H1 (cell line): Measurements from ENCODE around the gene ARMC9. TPM values are rescaled to one million over a fixed set of nuclear protein-coding genes. Genes with fewer than 3 reads are reported as not detected.

Source experiments
- CTCF ChIA-PET: fragments of 300-600 bp; sonication (Branson Sonifier 250); formaldehyde crosslinking; loops from one replicate; lab custom pipeline; 2021; ENCODE audit not compliant: partially characterized antibody; lab: Charles Lee
- POLR2A ChIA-PET: fragments of 300-600 bp; sonication (Branson Sonifier 250); formaldehyde crosslinking; loops from one replicate; lab custom pipeline; 2021; ENCODE audit warnings: inconsistent platforms; ENCODE audit not compliant: partially characterized antibody; lab: Charles Lee
- DNase-seq, 2 experiments: peaks; one replicate each; pipeline versions ENCODE4 v3.0.0 to v3.0.0-alpha.2; 2010 to 2022; ENCODE audit warnings: low spot score in 2 of 2, low read depth in 1 of 2, mixed read lengths in 1 of 2
- FAIRE-seq: peaks from 2 replicates; lab custom pipeline; 2011; peaks lifted over from hg19 to GRCh38; lab: Jason Lieb, UNC
- H2AFZ ChIP-seq: 2 replicates; pipeline ENCODE4 v1.8.1; 2012; ENCODE audit warnings: low read length, inconsistent platforms
- H2AK5ac ChIP-seq: 2 replicates; pipeline ENCODE4 v1.6.1; 2013; ENCODE audit warnings: low read depth, low read length
- H2BK120ac ChIP-seq: replicated peaks from 2 replicates; pipeline ENCODE3; 2013; ENCODE audit warnings: low read depth, low read length, inconsistent platforms
- H2BK12ac ChIP-seq: 2 replicates; pipeline ENCODE4 v1.6.1; 2013; ENCODE audit warnings: low read depth, low read length
- H2BK15ac ChIP-seq: 2 replicates; pipeline ENCODE4 v1.6.1; 2013; ENCODE audit warnings: low read length
- H2BK20ac ChIP-seq: 2 replicates; pipeline ENCODE4 v1.6.1; 2013; ENCODE audit warnings: low read length
- H2BK5ac ChIP-seq: 2 replicates; pipeline ENCODE4 v1.6.1; 2013; ENCODE audit warnings: low read depth, low read length
- H3K14ac ChIP-seq: 2 replicates; pipeline ENCODE4 v1.6.1; 2013; ENCODE audit warnings: inconsistent platforms; ENCODE audit not compliant: insufficient read length
- H3K18ac ChIP-seq: 2 replicates; pipeline ENCODE4 v1.6.1; 2013; ENCODE audit warnings: low read length; ENCODE audit errors: extremely low read depth
- H3K23ac ChIP-seq: 2 replicates; pipeline ENCODE4 v1.6.1; 2013; ENCODE audit warnings: inconsistent platforms; ENCODE audit not compliant: insufficient read length
- H3K23me2 ChIP-seq: 2 replicates; pipeline ENCODE4 v1.6.1; 2013; ENCODE audit warnings: low read depth, low read length
- H3K27ac ChIP-seq: 2 replicates; pipeline ENCODE4 v1.6.1; 2011; ENCODE audit warnings: low read depth, low read length, inconsistent platforms
- H3K27me3 ChIP-seq, 4 experiments: replicated peaks in 1 of 4; 1 replicate in 1 of 4; 2 replicates in 3 of 4; pipeline versions ENCODE4 v1.6.1 to v1.8.1; 2011 to 2013; ENCODE audit warnings: low read length in 3 of 4, mild to moderate bottlenecking in 3 of 4, inconsistent platforms in 2 of 4, mixed read lengths in 2 of 4, moderate library complexity in 1 of 4; ENCODE audit not compliant: control insufficient read depth in 3 of 4, insufficient read depth in 3 of 4; ENCODE audit errors: extremely low read depth in 1 of 4
- H3K36me3 ChIP-seq, 4 experiments: 2 replicates each; pipeline versions ENCODE4 v1.6.1 to v1.8.1; 2011 to 2013; ENCODE audit warnings: mild to moderate bottlenecking in 4 of 4, low read length in 3 of 4, moderate library complexity in 2 of 4, control low read depth in 1 of 4, inconsistent platforms in 1 of 4; ENCODE audit not compliant: insufficient read depth in 4 of 4, control insufficient read depth in 2 of 4
- H3K4ac ChIP-seq: replicated peaks from 2 replicates; pipeline ENCODE3; 2013; ENCODE audit warnings: low read length, low read depth, mixed read lengths, inconsistent platforms; ENCODE audit not compliant: insufficient read length
- H3K4me1 ChIP-seq, 4 experiments: replicated peaks in 1 of 4; 1 replicate in 1 of 4; 2 replicates in 3 of 4; pipeline versions ENCODE4 v1.6.1 to v1.8.1; 2011 to 2013; ENCODE audit warnings: low read length in 3 of 4, inconsistent platforms in 2 of 4, mixed read lengths in 1 of 4; ENCODE audit not compliant: insufficient read depth in 4 of 4, control insufficient read depth in 3 of 4
- H3K4me2 ChIP-seq, 2 experiments: 2 replicates each; pipeline versions ENCODE4 v1.6.1 to v1.8.1; 2011 to 2013; ENCODE audit warnings: low read depth in 2 of 2, low read length in 2 of 2, control low read depth in 1 of 2, inconsistent platforms in 1 of 2, mild to moderate bottlenecking in 1 of 2; ENCODE audit not compliant: insufficient read depth in 1 of 2
- H3K4me3 ChIP-seq, 4 experiments: fragments of 200-600, 300-600 bp in 1 of 4; sonication (generic), shearing (Covaris generic), sonication (Bioruptor Twin) in 1 of 4; 2 replicates each; pipeline versions ENCODE4 v1.5.1 to v1.8.1; 2011 to 2016; ENCODE audit warnings: low read length in 4 of 4, low read depth in 3 of 4, control low read depth in 2 of 4, inconsistent platforms in 2 of 4, mild to moderate bottlenecking in 2 of 4, mixed read lengths in 1 of 4, moderate library complexity in 1 of 4; ENCODE audit not compliant: insufficient read depth in 2 of 4; ENCODE audit errors: extremely low read depth in 1 of 4
- H3K56ac ChIP-seq: replicated peaks from 2 replicates; pipeline ENCODE3; 2013; ENCODE audit warnings: low read depth, mild to moderate bottlenecking, mixed read lengths, low read length, inconsistent platforms; ENCODE audit not compliant: insufficient read length
- H3K79me1 ChIP-seq: 2 replicates; pipeline ENCODE4 v1.6.1; 2013; ENCODE audit warnings: low read depth, low read length, control low read depth
- H3K79me2 ChIP-seq, 2 experiments: 2 replicates each; pipeline versions ENCODE4 v1.6.1 to v1.8.1; 2012 to 2013; ENCODE audit warnings: low read length in 2 of 2, mild to moderate bottlenecking in 2 of 2, inconsistent platforms in 1 of 2; ENCODE audit not compliant: insufficient read depth in 2 of 2, control insufficient read depth in 1 of 2
- H3K9ac ChIP-seq, 4 experiments: replicated peaks in 1 of 4; 1 replicate in 1 of 4; 2 replicates in 3 of 4; pipeline versions ENCODE4 v1.6.1 to v1.8.1; 2011 to 2013; ENCODE audit warnings: low read depth in 3 of 4, low read length in 3 of 4, control low read depth in 2 of 4, mild to moderate bottlenecking in 2 of 4, moderate library complexity in 2 of 4, inconsistent platforms in 1 of 4; ENCODE audit errors: extremely low read depth in 1 of 4
- H3K9me3 ChIP-seq, 2 experiments: 2 replicates each; pipeline versions ENCODE4 v1.6.1 to v1.8.1; 2012 to 2013; ENCODE audit warnings: mild to moderate bottlenecking in 2 of 2, moderate library complexity in 2 of 2, control low read depth in 1 of 2, inconsistent platforms in 1 of 2, low read depth in 1 of 2, low read length in 1 of 2, mixed read lengths in 1 of 2; ENCODE audit not compliant: insufficient read depth in 2 of 2
- H4K20me1 ChIP-seq, 2 experiments: replicated peaks in 1 of 2; 2 replicates each; pipeline versions ENCODE3 to v1.8.1; 2011 to 2013; ENCODE audit warnings: inconsistent platforms in 2 of 2, low read length in 2 of 2, mild to moderate bottlenecking in 1 of 2; ENCODE audit not compliant: insufficient read depth in 2 of 2, control insufficient read depth in 1 of 2
- H4K5ac ChIP-seq: 2 replicates; pipeline ENCODE4 v1.6.1; 2013; ENCODE audit warnings: low read length, low read depth, mixed read lengths, inconsistent platforms; ENCODE audit not compliant: insufficient read length
- H4K8ac ChIP-seq: 2 replicates; pipeline ENCODE4 v1.8.0; 2013; ENCODE audit warnings: mild to moderate bottlenecking, moderate library complexity, low read length, inconsistent platforms; ENCODE audit not compliant: insufficient read depth; ENCODE audit errors: extremely low read depth
- H4K91ac ChIP-seq: replicated peaks from 2 replicates; pipeline ENCODE3; 2013; ENCODE audit warnings: low read length, mixed read lengths, inconsistent platforms; ENCODE audit not compliant: insufficient read length
- SIRT6 ChIP-seq: IDR thresholded peaks from one replicate; pipeline ENCODE4 v1.7.1; 2012; ENCODE audit warnings: low read length, inconsistent platforms
- WGBS, 2 experiments: shearing (Covaris generic) in 1 of 2; methylation state at CpG; one replicate each; pipeline versions ENCODE4 v1.1.6 to v1.1.7; 2013 to 2015; ENCODE audit warnings: low lambda C conversion rate in 2 of 2, mixed read lengths in 2 of 2, inconsistent platforms in 1 of 2, low coverage in 1 of 2, missing lambda C conversion rate in 1 of 2; ENCODE audit not compliant: insufficient replicate concordance in 2 of 2, insufficient coverage in 1 of 2, insufficient read length in 1 of 2; ENCODE audit errors: extremely low coverage in 1 of 2, missing lambda C conversion rate in 1 of 2; 5-methylcytosine and 5-hydroxymethylcytosine counted together
- polyA plus RNA-seq, 7 experiments: library from polyadenylated mRNA; depleted of rRNA in 3 of 7; stranded (reverse) in 5 of 7; unstranded in 2 of 7; fragments of >200 nt in 5 of 7; fragments of 200-250 nt in 2 of 7; gene quantifications; 1 replicate in 5 of 7; 2 replicates in 1 of 7; 4 replicates in 1 of 7; pipeline versions ENCODE4 v1.2.1 to v1.2.3, GENCODE V29; 2011 to 2013; ENCODE audit warnings: missing spikeins in 2 of 7, mixed read lengths in 2 of 7
- total RNA-seq: library from RNA; stranded (reverse); fragmentation: NEBNext Ultra II Directional; extraction: Animal tissue kit (Norgen Biotek cat#: 25700); gene quantifications from 2 replicates; pipeline ENCODE4 v1.2.1, GENCODE V29; 2021

The ARMC9 gene
- total and polyA plus RNA-seq, 2 of the 8 experiments (the other 6 are each of a cell fraction or from before 2014, with no cell fraction given) = 23.2 to 36.1 TPM

DNA sequence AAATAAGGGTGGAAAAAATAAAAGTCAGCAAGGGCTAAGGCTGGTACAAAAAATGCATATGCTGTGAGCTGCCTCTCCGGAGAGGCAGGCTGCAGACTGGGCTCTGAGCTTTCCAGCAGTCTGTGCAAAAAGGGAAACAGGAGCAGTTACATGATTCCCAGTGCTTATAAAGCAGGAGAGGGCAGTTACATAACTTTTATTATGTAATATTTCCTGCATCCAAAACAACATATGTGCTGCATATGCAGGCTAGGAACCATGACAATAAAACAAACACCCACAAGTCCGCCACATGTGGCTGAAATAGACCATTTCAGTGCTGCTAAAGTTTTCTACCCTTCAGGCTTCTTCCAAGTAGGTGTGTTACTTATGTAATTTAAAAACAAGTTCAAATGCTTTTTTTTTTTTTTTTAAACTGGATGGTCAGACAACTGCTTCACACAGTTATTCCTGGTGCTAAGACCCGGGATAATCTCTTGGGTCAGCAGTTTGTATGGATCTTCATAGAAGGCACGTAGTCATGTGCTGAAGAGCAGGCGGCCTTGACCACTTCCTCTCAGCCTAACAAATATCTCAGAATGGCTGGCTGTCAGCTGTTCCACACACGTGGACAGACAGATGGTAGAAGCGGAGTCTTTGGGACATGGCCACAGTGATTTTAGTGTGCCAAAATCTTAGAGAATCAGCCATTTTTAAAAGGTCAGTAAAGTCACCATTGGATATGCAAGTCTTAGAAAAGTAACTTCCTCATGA lies 43.5 kb downstream of the ARMC9 start:
- Histone ChIP-seq H3K18ac (no peak overlapping the region), H3K4ac (no peak overlapping the region), H3K23me2 (no peaks in the 10 kb centered on the region), H4K5ac (no peak overlapping the region), H3K4me3 (no peak overlapping the region), H3K27me3 (no peaks in the 10 kb centered on the region), H3K9me3 (no peaks in the 10 kb centered on the region), H2BK12ac (0 out of 2 replicates have a peak overlapping the region, but pooled peaks have one; percentile 17), H3K4me1 (peaks cover 0 to 3% (median 0%) of the 10 kb centered on the region in 4 experiments; a peak in 2 of 7 replicates), H3K4me2 (no peak overlapping the region), H2AK5ac (no peak overlapping the region), H4K20me1 (no peaks in the 10 kb centered on the region), H3K56ac (no peak overlapping the region), H2BK5ac (no peak overlapping the region), H3K36me3 (peaks cover 0 to 26% (median 0%) of the 10 kb centered on the region in 4 experiments; a peak in 3 of 8 replicates), H3K79me2 (no peaks in the 10 kb centered on the region), H3K14ac (no peak overlapping the region), H2BK15ac (no peak overlapping the region), H3K27ac (no peak overlapping the region), H2BK120ac (no peak overlapping the region), H2AFZ (no peak overlapping the region), H2BK20ac (no peak overlapping the region), H3K23ac (no peak overlapping the region), H4K8ac (no peak overlapping the region), H4K91ac (no peak overlapping the region), H3K9ac (no peak overlapping the region), H3K79me1 (no peaks in the 10 kb centered on the region)
- WGBS, 2 experiments = 87% methylated on average over 7 of the region's 7 CpGs; no CpG with 5 or more reads in 1 of the 2 experiments
- TF ChIP-seq SIRT6 = no peak
- no peak for FAIRE-seq
- POLR2A ChIA-PET = interaction anchor here (0.6 to 0.9 kb wide), 2 partner anchors 8 to 148 kb away, joined by 3 read pairs; no protein-coding TSS in a partner anchor
- CTCF ChIA-PET = interaction anchor here (1.1 to 12.3 kb wide), 2 partner anchors 14 to 84 kb away, joined by 3 to 78 read pairs; no protein-coding TSS in a partner anchor
- DNase-seq = no peak
